Lower leg skin (tissue), 4 donors: ENCODE results near the gene LILRA5. TPM values are rescaled to one million over a fixed set of nuclear protein-coding genes. Genes with fewer than 3 reads are reported as not detected.

ENCODE experiments used
- DNase-seq, 2 donors: peaks; one replicate each; pipeline ENCODE4 v3.0.0-alpha.2; 2019; ENCODE audit warnings: low spot score in 2 of 2
- H3K4me3 ChIP-seq: fragments of 200-600 bp; sonication (generic); 2 replicates; pipeline ENCODE4 v1.5.1; 2017; ENCODE audit warnings: mild to moderate bottlenecking, low read depth; ENCODE audit not compliant: poor library complexity, severe bottlenecking
- POLR2A ChIP-seq, 2 donors: fragments of 450-650 bp; IDR thresholded peaks; one replicate each; pipeline ENCODE4 v1.6.1; 2016 to 2017; ENCODE audit warnings: antibody characterized with exemption in 2 of 2, mild to moderate bottlenecking in 1 of 2, moderate library complexity in 1 of 2
- WGBS, 2 donors: methylation state at CpG; one replicate each; pipeline ENCODE4 v1.1.5; 2018; 5-methylcytosine and 5-hydroxymethylcytosine counted together
- intact Hi-C: fragments of 100-400 bp; cut with DNase I; formaldehyde crosslinking; loops from one replicate; pipeline ENCODE4 v1.15.0; 2023; ENCODE audit warnings: low total_unique reads
- total RNA-seq, 4 donors: library from RNA; depleted of rRNA; stranded (reverse); fragments of >200 nt; gene quantifications; one replicate each; pipeline ENCODE4 v1.1.0, GENCODE V29; 2016
- TF ChIP-seq, protein P1 (sequence below), 3 donors: fragments of 450-650 bp; IDR thresholded peaks; one replicate each; pipeline ENCODE4 v1.5.1; 2016; ENCODE audit warnings: antibody characterized with exemption in 3 of 3, mild to moderate bottlenecking in 3 of 3, moderate library complexity in 2 of 3

Gene LILRA5
- total RNA-seq, 4 donors from 2014 or later, result 0.59 to 2.4 TPM; not detected in 2

DNA sequence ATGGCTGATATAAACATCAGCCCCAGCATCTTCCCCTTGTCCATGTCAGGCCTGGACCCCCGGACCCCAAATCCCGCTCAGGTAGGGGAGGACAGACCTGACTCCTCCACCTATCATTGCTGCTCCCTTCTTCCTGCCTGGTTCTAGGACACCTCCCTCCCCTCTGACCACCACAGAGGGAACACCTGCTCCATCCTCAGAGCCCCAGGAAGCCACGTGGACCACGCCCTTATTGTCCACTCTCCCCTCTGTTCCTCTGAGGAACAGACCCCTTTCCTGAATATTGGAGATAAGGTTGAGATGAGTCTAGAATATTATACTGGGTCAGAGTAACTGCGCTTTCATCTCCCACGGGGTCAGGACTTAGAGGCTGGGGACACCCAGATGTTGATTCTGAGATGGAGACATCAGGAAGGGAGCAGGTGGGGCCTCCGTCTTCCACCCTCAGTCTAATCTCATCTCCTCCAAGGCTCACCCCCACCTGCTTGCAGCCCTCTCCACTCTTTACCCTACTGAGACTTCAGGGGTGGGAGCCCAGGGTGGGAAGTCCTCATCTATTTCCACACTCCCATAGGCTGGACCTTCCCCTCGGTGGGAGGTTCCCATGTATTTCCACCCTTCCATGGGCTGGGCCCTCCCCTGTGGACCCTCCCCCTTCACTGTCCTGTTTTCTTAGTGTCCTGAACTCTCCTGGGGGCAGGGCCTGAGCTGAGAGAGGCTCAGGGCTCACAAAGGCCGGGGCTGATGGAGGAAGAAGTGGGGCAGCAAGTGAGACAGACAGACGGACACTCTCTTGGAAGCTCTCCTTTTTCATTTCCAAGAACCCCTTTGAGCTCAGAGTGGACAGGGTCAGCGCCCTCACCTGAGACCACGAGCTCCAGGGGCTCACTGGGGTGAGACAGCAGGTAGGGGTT lies 23.3 kb upstream of the LILRA5 start:
- TF ChIP-seq, protein P1, sequence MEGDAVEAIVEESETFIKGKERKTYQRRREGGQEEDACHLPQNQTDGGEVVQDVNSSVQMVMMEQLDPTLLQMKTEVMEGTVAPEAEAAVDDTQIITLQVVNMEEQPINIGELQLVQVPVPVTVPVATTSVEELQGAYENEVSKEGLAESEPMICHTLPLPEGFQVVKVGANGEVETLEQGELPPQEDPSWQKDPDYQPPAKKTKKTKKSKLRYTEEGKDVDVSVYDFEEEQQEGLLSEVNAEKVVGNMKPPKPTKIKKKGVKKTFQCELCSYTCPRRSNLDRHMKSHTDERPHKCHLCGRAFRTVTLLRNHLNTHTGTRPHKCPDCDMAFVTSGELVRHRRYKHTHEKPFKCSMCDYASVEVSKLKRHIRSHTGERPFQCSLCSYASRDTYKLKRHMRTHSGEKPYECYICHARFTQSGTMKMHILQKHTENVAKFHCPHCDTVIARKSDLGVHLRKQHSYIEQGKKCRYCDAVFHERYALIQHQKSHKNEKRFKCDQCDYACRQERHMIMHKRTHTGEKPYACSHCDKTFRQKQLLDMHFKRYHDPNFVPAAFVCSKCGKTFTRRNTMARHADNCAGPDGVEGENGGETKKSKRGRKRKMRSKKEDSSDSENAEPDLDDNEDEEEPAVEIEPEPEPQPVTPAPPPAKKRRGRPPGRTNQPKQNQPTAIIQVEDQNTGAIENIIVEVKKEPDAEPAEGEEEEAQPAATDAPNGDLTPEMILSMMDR (IDR thresholded peaks at IDR 0.05), result no peak
- TF ChIP-seq POLR2A (IDR thresholded peaks at IDR 0.05), result no peak
- 70 to 71% methylated on average over 12 of the region's 12 CpGs for WGBS, 2 donors
- peak in 1 of 2 donors; percentile 70 for DNase-seq
- intact Hi-C loops, result no loop called here
- H3K4me3 ChIP-seq, result no peak overlapping the region

DNA sequence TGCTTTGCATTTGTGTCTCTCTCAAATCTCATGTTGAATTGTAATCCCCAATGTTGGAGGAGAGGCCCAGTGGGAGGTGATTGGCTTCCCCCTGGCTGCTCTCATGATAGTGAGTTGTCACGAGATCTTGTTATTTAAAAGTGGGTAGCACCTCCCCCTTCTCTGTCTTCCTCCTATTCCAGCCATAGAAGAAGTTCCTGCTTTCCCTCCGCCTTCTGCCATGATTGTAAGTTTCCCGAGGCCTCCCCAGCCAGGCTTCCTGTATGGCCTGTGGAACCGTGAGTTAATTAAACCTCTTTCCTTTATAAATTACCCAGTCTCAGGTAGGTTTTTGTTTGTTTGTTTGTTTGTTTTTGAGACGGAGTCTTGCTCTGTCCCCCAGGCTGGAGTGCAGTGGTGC lies 22.2 kb upstream of the LILRA5 start:
- no peak overlapping the region for H3K4me3 ChIP-seq
- DNase-seq, result peak in 1 of 2 donors; percentile 54
- WGBS, 2 donors, result 44 to 49% methylated on average over 5 of the region's 5 CpGs
- intact Hi-C loops, result no loop called here
- TF ChIP-seq, protein P1 (IDR thresholded peaks at IDR 0.05), result no peak
- TF ChIP-seq POLR2A (IDR thresholded peaks at IDR 0.05), result no peak

GRCh38 chr19:54333586-54334298 lies 20.8 kb upstream of the LILRA5 start:
- TF ChIP-seq, protein P1 (IDR thresholded peaks at IDR 0.05), result no peak
- TF ChIP-seq POLR2A (IDR thresholded peaks at IDR 0.05), result no peak
- intact Hi-C loops, result no loop called here
- 71 to 73% methylated on average over 3 of the region's 3 CpGs for WGBS, 2 donors
- no peak overlapping the region for H3K4me3 ChIP-seq
- peak in 1 of 2 donors; percentile 56 for DNase-seq

GRCh38 chr19:54332149-54332548 lies 19.2 kb upstream of the LILRA5 start:
- H3K4me3 ChIP-seq, result no peak overlapping the region
- TF ChIP-seq, protein P1 (IDR thresholded peaks at IDR 0.05), result no peak
- TF ChIP-seq POLR2A (IDR thresholded peaks at IDR 0.05), result no peak
- intact Hi-C loops, result no loop called here
- peak in 1 of 2 donors; percentile 53 for DNase-seq
- 43 to 62% methylated on average over 2 to 7 of the region's 7 CpGs for WGBS, 2 donors

GRCh38 chr19:54331626-54332025 lies 18.7 kb upstream of the LILRA5 start:
- DNase-seq, result peak in 1 of 2 donors; percentile 56
- 67 to 88% methylated on average over 7 of the region's 7 CpGs for WGBS, 2 donors
- TF ChIP-seq, protein P1 (IDR thresholded peaks at IDR 0.05), result no peak
- TF ChIP-seq POLR2A (IDR thresholded peaks at IDR 0.05), result no peak
- no peak overlapping the region for H3K4me3 ChIP-seq
- intact Hi-C loops, result no loop called here
